Smooth muscle cell (in vitro differentiated cells): ENCODE results near the gene PARP8. TPM values are rescaled to one million over a fixed set of nuclear protein-coding genes. Genes with fewer than 3 reads are reported as not detected.
A peak's percentile ranks its signal among the peaks of the same experiment; 100 is the strongest.

ENCODE experiments used
- DNase-seq: peaks from one replicate; lab custom pipeline; 2025; ENCODE audit not compliant: unreplicated experiment; lab: John Stamatoyannopoulos, UW
- H2AFZ ChIP-seq: fragments of 200-600 bp; sonication (generic); 2 replicates; pipeline ENCODE4 v1.6.0; 2016; ENCODE audit warnings: antibody characterized with exemption, low read depth, mild to moderate bottlenecking
- H3F3A ChIP-seq: fragments of 200-600 bp; sonication (generic); 2 replicates; pipeline ENCODE4 v1.6.0; 2017; ENCODE audit warnings: antibody characterized with exemption, low read depth
- H3K27ac ChIP-seq: fragments of 200-600 bp; sonication (generic); 2 replicates; pipeline ENCODE4 v1.5.1; 2016; ENCODE audit warnings: low read depth, mild to moderate bottlenecking
- H3K27me3 ChIP-seq: fragments of 200-600 bp; sonication (generic); 2 replicates; pipeline ENCODE4 v1.6.1; 2016; ENCODE audit warnings: low read depth, mild to moderate bottlenecking
- H3K36me3 ChIP-seq: fragments of 200-600 bp; sonication (generic); 2 replicates; pipeline ENCODE4 v1.5.1; 2016; ENCODE audit warnings: low read depth
- H3K4me1 ChIP-seq: fragments of 200-600 bp; sonication (generic); 2 replicates; pipeline ENCODE4 v1.5.1; 2016; ENCODE audit warnings: low read depth
- H3K4me2 ChIP-seq: fragments of 200-600 bp; sonication (generic); 2 replicates; pipeline ENCODE4 v1.6.0; 2016; ENCODE audit warnings: mild to moderate bottlenecking
- H3K4me3 ChIP-seq: fragments of 200-600 bp; sonication (generic); 2 replicates; pipeline ENCODE4 v1.5.1; 2016; ENCODE audit warnings: mild to moderate bottlenecking
- H3K79me2 ChIP-seq: fragments of 200-600 bp; sonication (generic); 2 replicates; pipeline ENCODE4 v1.6.0; 2016; ENCODE audit warnings: low read depth, mild to moderate bottlenecking
- H3K9ac ChIP-seq: fragments of 200-600 bp; sonication (generic); 2 replicates; pipeline ENCODE4 v1.6.0; 2016; ENCODE audit warnings: low read depth
- H3K9me3 ChIP-seq: fragments of 200-600 bp; sonication (generic); replicated peaks from 2 replicates; pipeline ENCODE4 v1.5.1; 2016; ENCODE audit warnings: low read depth
- H4K20me1 ChIP-seq: fragments of 200-600 bp; sonication (generic); 2 replicates; pipeline ENCODE4 v1.6.0; 2016; ENCODE audit warnings: low read depth
- CTCF ChIP-seq: fragments of 200-600 bp; sonication (generic); IDR thresholded peaks from 2 replicates; pipeline ENCODE4 v1.5.1; 2017; ENCODE audit warnings: borderline replicate concordance, mild to moderate bottlenecking, antibody characterized with exemption; ENCODE audit not compliant: insufficient read depth, poor library complexity, severe bottlenecking
- WGBS: methylation state at CpG from one replicate; pipeline ENCODE4 v1.1.7; 2016; ENCODE audit warnings: low lambda C conversion rate; 5-methylcytosine and 5-hydroxymethylcytosine counted together
- polyA plus RNA-seq: library from polyadenylated mRNA; unstranded; fragments of >200 nt; fragmentation: Nextera tagmentation; extraction: Ambion mirVana; gene quantifications from 2 replicates; pipeline ENCODE4 v1.2.1, GENCODE V29; 2016
- total RNA-seq: library from RNA; depleted of rRNA; stranded (reverse); fragments of >200 nt; gene quantifications from 2 replicates; pipeline ENCODE4 v1.2.3, GENCODE V29; 2014

The PARP8 gene
- total and polyA plus RNA-seq, 2 experiments from 2014 or later, result 13.6 to 36.2 TPM

GRCh38 chr5:50703367-50703666 is 36.9 kb downstream of the PARP8 start:
- TF ChIP-seq CTCF, result no peak
- Histone ChIP-seq H3K79me2 (peaks cover 71% of the 10 kb centered on the region), H3K4me1 (no peaks in the 10 kb centered on the region), H3K27me3 (no peaks in the 10 kb centered on the region), H3K27ac (no peak overlapping the region), H2AFZ (no peak overlapping the region), H3K4me2 (no peak overlapping the region), H3K36me3 (no peaks in the 10 kb centered on the region), H3K4me3 (no peak overlapping the region), H3K9ac (no peak overlapping the region), H3K9me3 (no peaks in the 10 kb centered on the region), H3F3A (no peaks in the 10 kb centered on the region), H4K20me1 (peaks cover 64% of the 10 kb centered on the region)
- 100% methylated on average over 1 of the region's 1 CpG for WGBS
- no peak for DNase-seq

- H3F3A ChIP-seq, result no peaks in the 10 kb centered on the region
- H3K27me3 ChIP-seq, result no peaks in the 10 kb centered on the region
- no peak overlapping the region for H3K4me3 ChIP-seq
- H3K4me1 ChIP-seq, result no peaks in the 10 kb centered on the region
- H4K20me1 ChIP-seq, result peaks cover 58% of the 10 kb centered on the region
- WGBS, result 96% methylated on average over 3 of the region's 3 CpGs
- no peak overlapping the region for H3K4me2 ChIP-seq
- H2AFZ ChIP-seq, result no peak overlapping the region
- no peak overlapping the region for H3K27ac ChIP-seq
- no peak for DNase-seq
- H3K36me3 ChIP-seq, result no peaks in the 10 kb centered on the region
- peaks cover 72% of the 10 kb centered on the region for H3K79me2 ChIP-seq
- no peak overlapping the region for H3K9ac ChIP-seq
- H3K9me3 ChIP-seq, result no peaks in the 10 kb centered on the region
- no peak for TF ChIP-seq CTCF
Observed at GRCh38 chr5:50704730-50705129, 38.3 kb downstream of the PARP8 start.

- H3K27ac ChIP-seq, result peak overlapping the region; percentile 69
- no peak overlapping the region for H2AFZ ChIP-seq
- H3K27me3 ChIP-seq, result no peaks in the 10 kb centered on the region
- no peaks in the 10 kb centered on the region for H3F3A ChIP-seq
- H3K4me2 ChIP-seq, result peak overlapping the region; percentile 49
- 0% methylated on average over 1 of the region's 1 CpG for WGBS
- H3K9me3 ChIP-seq, result no peaks in the 10 kb centered on the region
- DNase-seq, result no peak
- H3K36me3 ChIP-seq, result no peaks in the 10 kb centered on the region
- peaks cover 3% of the 10 kb centered on the region for H3K4me1 ChIP-seq
- no peak overlapping the region for H3K4me3 ChIP-seq
- TF ChIP-seq CTCF, result no peak
- H4K20me1 ChIP-seq, result peaks cover 57% of the 10 kb centered on the region
- peak overlapping the region; percentile 1 for H3K9ac ChIP-seq
- H3K79me2 ChIP-seq, result peaks cover 83% of the 10 kb centered on the region
Observed at GRCh38 chr5:50709471-50709870, 43.0 kb downstream of the PARP8 start.

- Histone ChIP-seq H2AFZ (no peak overlapping the region), H3F3A (no peaks in the 10 kb centered on the region), H3K79me2 (peaks cover 84% of the 10 kb centered on the region), H3K9me3 (no peaks in the 10 kb centered on the region), H3K4me1 (peaks cover 14% of the 10 kb centered on the region), H3K27ac (no peak overlapping the region), H3K4me3 (no peak overlapping the region), H3K4me2 (no peak overlapping the region), H4K20me1 (peaks cover 62% of the 10 kb centered on the region), H3K27me3 (no peaks in the 10 kb centered on the region), H3K9ac (no peak overlapping the region), H3K36me3 (no peaks in the 10 kb centered on the region)
- 66% methylated on average over 2 of the region's 2 CpGs for WGBS
- TF ChIP-seq CTCF, result no peak
- DNase-seq, result no peak
Observed at GRCh38 chr5:50710838-50711237, 44.4 kb downstream of the PARP8 start.
